H9 (cell line): ENCODE measurements around the gene MAGOH. TPM values are rescaled to one million over a fixed set of nuclear protein-coding genes. Genes with fewer than 3 reads are reported as not detected.

Experiments
- DNase-seq: peaks from one replicate; pipeline ENCODE4 v3.0.0-alpha.2; 2017
- H2AFZ ChIP-seq: one replicate; pipeline ENCODE4 v1.6.1; 2013; ENCODE audit warnings: mild to moderate bottlenecking, low read length, control low read depth, moderate library complexity
- H2AK5ac ChIP-seq: 2 replicates; pipeline ENCODE4 v1.6.1; 2013; ENCODE audit warnings: low read length, control low read depth, mixed read lengths; ENCODE audit not compliant: insufficient read length
- H2BK120ac ChIP-seq: one replicate; pipeline ENCODE4 v1.6.1; 2013; ENCODE audit warnings: low read depth, mild to moderate bottlenecking, low read length, control low read depth, inconsistent platforms; ENCODE audit not compliant: poor library complexity, severe bottlenecking
- H2BK12ac ChIP-seq: 2 replicates; pipeline ENCODE4 v1.6.1; 2013; ENCODE audit warnings: low read length, control low read depth, mixed read lengths, low read depth; ENCODE audit not compliant: insufficient read length
- H2BK15ac ChIP-seq: 2 replicates; pipeline ENCODE4 v1.6.1; 2013; ENCODE audit warnings: low read depth, low read length, control low read depth
- H2BK20ac ChIP-seq: one replicate; pipeline ENCODE4 v1.6.1; 2013; ENCODE audit warnings: low read depth, mild to moderate bottlenecking, low read length, control low read depth, inconsistent platforms; ENCODE audit not compliant: poor library complexity, severe bottlenecking
- H2BK5ac ChIP-seq: 2 replicates; pipeline ENCODE4 v1.6.1; 2013; ENCODE audit warnings: low read length, control low read depth, mixed read lengths; ENCODE audit not compliant: insufficient read length
- H3K14ac ChIP-seq: 2 replicates; pipeline ENCODE4 v1.6.1; 2013; ENCODE audit warnings: low read length, control low read depth; ENCODE audit not compliant: insufficient read depth
- H3K18ac ChIP-seq: 2 replicates; pipeline ENCODE4 v1.6.1; 2013; ENCODE audit warnings: low read depth, mild to moderate bottlenecking, mixed read lengths, low read length, control low read depth; ENCODE audit not compliant: insufficient read length
- H3K23ac ChIP-seq: 2 replicates; pipeline ENCODE4 v1.6.1; 2013; ENCODE audit warnings: low read length, control low read depth, mixed read lengths, low read depth; ENCODE audit not compliant: insufficient read length
- H3K23me2 ChIP-seq: 2 replicates; pipeline ENCODE4 v1.6.1; 2013; ENCODE audit warnings: low read depth, mild to moderate bottlenecking, mixed read lengths, low read length, control low read depth; ENCODE audit not compliant: insufficient read length, poor library complexity, severe bottlenecking
- H3K27ac ChIP-seq: 2 replicates; pipeline ENCODE4 v1.5.1; 2013; ENCODE audit warnings: low read length, control low read depth, mixed read lengths, low read depth; ENCODE audit not compliant: insufficient read length
- H3K27me3 ChIP-seq: 2 replicates; pipeline ENCODE4 v1.6.1; 2013; ENCODE audit warnings: low read length, control low read depth, inconsistent platforms; ENCODE audit not compliant: insufficient read depth
- H3K4ac ChIP-seq: 2 replicates; pipeline ENCODE4 v1.6.1; 2013; ENCODE audit warnings: low read depth, mild to moderate bottlenecking, control low read depth, inconsistent platforms, low read length, moderate library complexity
- H3K4me1 ChIP-seq: 2 replicates; pipeline ENCODE4 v1.6.1; 2013; ENCODE audit warnings: low read length, control low read depth, inconsistent platforms; ENCODE audit not compliant: insufficient read depth
- H3K4me2 ChIP-seq: 2 replicates; pipeline ENCODE4 v1.6.1; 2013; ENCODE audit warnings: low read length, control low read depth, mixed read lengths; ENCODE audit not compliant: insufficient read length, insufficient read depth
- H3K56ac ChIP-seq: 2 replicates; pipeline ENCODE4 v1.6.1; 2013; ENCODE audit warnings: low read depth, mild to moderate bottlenecking, mixed read lengths, low read length, control low read depth; ENCODE audit not compliant: insufficient read length
- H3K79me1 ChIP-seq: 2 replicates; pipeline ENCODE4 v1.6.1; 2013; ENCODE audit warnings: low read depth, mild to moderate bottlenecking, moderate library complexity, low read length, control low read depth, inconsistent platforms; ENCODE audit not compliant: insufficient read depth, poor library complexity, severe bottlenecking
- H3K79me2 ChIP-seq: 2 replicates; pipeline ENCODE4 v1.6.1; 2013; ENCODE audit warnings: low read length, control low read depth, inconsistent platforms; ENCODE audit not compliant: insufficient read depth
- H3K9ac ChIP-seq: 2 replicates; pipeline ENCODE4 v1.6.1; 2013; ENCODE audit warnings: low read length, control low read depth, mixed read lengths; ENCODE audit not compliant: insufficient read length; ENCODE audit errors: extremely low read depth
- H3K9me3 ChIP-seq: one replicate; pipeline ENCODE4 v1.6.1; 2013; ENCODE audit warnings: low read depth, low read length, inconsistent platforms; ENCODE audit not compliant: control insufficient read depth
- H3T11ph ChIP-seq: one replicate; pipeline ENCODE4 v1.6.1; 2013; ENCODE audit warnings: mild to moderate bottlenecking, low read length, control low read depth, inconsistent platforms
- H4K20me1 ChIP-seq: one replicate; pipeline ENCODE4 v1.6.1; 2013; ENCODE audit not compliant: control insufficient read depth, insufficient read length, insufficient read depth
- H4K5ac ChIP-seq: 2 replicates; pipeline ENCODE4 v1.6.1; 2013; ENCODE audit warnings: low read depth, mild to moderate bottlenecking, mixed read lengths, low read length, control low read depth; ENCODE audit not compliant: insufficient read length
- H4K8ac ChIP-seq: replicated peaks from 2 replicates; pipeline ENCODE4 v1.6.1; 2013; ENCODE audit warnings: low read length, control low read depth, mixed read lengths, low read depth; ENCODE audit not compliant: insufficient read length
- H4K91ac ChIP-seq: 2 replicates; pipeline ENCODE4 v1.6.1; 2013; ENCODE audit warnings: low read depth, mild to moderate bottlenecking, moderate library complexity, mixed read lengths, low read length, control low read depth; ENCODE audit not compliant: insufficient read length
- H3K27ac Mint-ChIP-seq, 3 experiments: 2 replicates in 2 of 3; 3 replicates in 1 of 3; pipeline ENCODE4 v1.8.0; 2020 to 2021; ENCODE audit warnings: mixed read lengths in 3 of 3, mild to moderate bottlenecking in 1 of 3, moderate library complexity in 1 of 3
- H3K27me3 Mint-ChIP-seq: 2 replicates; pipeline ENCODE4 v1.8.0; 2021; ENCODE audit warnings: low read depth, mild to moderate bottlenecking, moderate library complexity, mixed read lengths
- H3K36me3 Mint-ChIP-seq, 3 experiments: 2 replicates in 2 of 3; 3 replicates in 1 of 3; pipeline ENCODE4 v1.8.0; 2020 to 2021; ENCODE audit warnings: low read depth in 3 of 3, mixed read lengths in 3 of 3; ENCODE audit not compliant: insufficient read depth in 1 of 3
- H3K4me1 Mint-ChIP-seq, 2 experiments: 2 replicates each; pipeline ENCODE4 v1.8.0; 2020; ENCODE audit warnings: mixed read lengths in 2 of 2
- H3K4me3 Mint-ChIP-seq, 2 experiments: 2 replicates in 1 of 2; 3 replicates in 1 of 2; pipeline ENCODE4 v1.8.0; 2020 to 2021; ENCODE audit warnings: mild to moderate bottlenecking in 2 of 2, mixed read lengths in 2 of 2, moderate library complexity in 1 of 2
- H3K9me3 Mint-ChIP-seq, 2 experiments: 2 replicates in 1 of 2; 3 replicates in 1 of 2; pipeline ENCODE4 v1.8.0; 2020; ENCODE audit warnings: mild to moderate bottlenecking in 2 of 2, mixed read lengths in 2 of 2, moderate library complexity in 1 of 2
- CTCF ChIP-seq: fragments of 200-600 bp; sonication (generic); conservative IDR thresholded peaks from 3 replicates; pipeline ENCODE4 v1.8.0; 2021; ENCODE audit warnings: antibody characterized with exemption, mild to moderate bottlenecking
- WGBS: extraction: QIAGEN DNeasy Blood & Tissue Kit; methylation state at CpG from one replicate; pipeline ENCODE4 v1.1.7; 2013; ENCODE audit warnings: missing lambda C conversion rate, low lambda C conversion rate, mixed read lengths; ENCODE audit not compliant: insufficient read length; ENCODE audit errors: extremely low coverage; 5-methylcytosine and 5-hydroxymethylcytosine counted together
- total RNA-seq: library from RNA; stranded (reverse); gene quantifications from 2 replicates; pipeline ENCODE4 v1.2.1, GENCODE V29; 2021

MAGOH gene
- total RNA-seq, 1 experiment from 2014 or later = 81.2 TPM

GRCh38 chr1:53246261-53247134, 8.2 kb upstream of the MAGOH start:
- DNase-seq = no peak
- no peaks in the 10 kb centered on the region for H3K79me2 ChIP-seq
- H3K23me2 ChIP-seq = no peaks in the 10 kb centered on the region
- H2AK5ac ChIP-seq = no peak overlapping the region
- H3K4ac ChIP-seq = no peak overlapping the region
- no peak overlapping the region for H3K56ac ChIP-seq
- H2BK120ac ChIP-seq = no peak overlapping the region
- H3K27me3 Mint-ChIP-seq = no peaks in the 10 kb centered on the region
- H3K9ac ChIP-seq = no peak overlapping the region
- no peak overlapping the region for H3K14ac ChIP-seq
- TF ChIP-seq CTCF = no peak
- no peaks in the 10 kb centered on the region for H3K79me1 ChIP-seq
- H3K27me3 ChIP-seq = no peaks in the 10 kb centered on the region
- H3K4me3 Mint-ChIP-seq = no peak overlapping the region
- peaks cover 10 to 64% (median 42%) of the 10 kb centered on the region in 3 experiments; a peak in 5 of 7 replicates for H3K36me3 Mint-ChIP-seq
- H4K8ac ChIP-seq = no peak overlapping the region
- H2AFZ ChIP-seq = no peak overlapping the region
- 100% methylated on average over 1 of the region's 4 CpGs for WGBS
- no peak overlapping the region for H2BK12ac ChIP-seq
- H4K5ac ChIP-seq = no peak overlapping the region
- no peak overlapping the region for H2BK15ac ChIP-seq
- no peak overlapping the region for H3T11ph ChIP-seq
- H3K27ac Mint-ChIP-seq = no peak overlapping the region
- no peak overlapping the region for H2BK5ac ChIP-seq
- H3K4me2 ChIP-seq = no peak overlapping the region
- H3K9me3 Mint-ChIP-seq = no peaks in the 10 kb centered on the region
- H3K4me1 ChIP-seq = no peaks in the 10 kb centered on the region
- no peaks in the 10 kb centered on the region for H3K4me1 Mint-ChIP-seq
- no peak overlapping the region for H3K23ac ChIP-seq
- no peaks in the 10 kb centered on the region for H3K9me3 ChIP-seq
- no peaks in the 10 kb centered on the region for H4K20me1 ChIP-seq
- no peak overlapping the region for H4K91ac ChIP-seq
- no peak overlapping the region for H3K18ac ChIP-seq
- no peak overlapping the region for H2BK20ac ChIP-seq
- H3K27ac ChIP-seq = no peak overlapping the region
